Glutamatergic neuron (in vitro differentiated cells): ENCODE measurements around the gene HNMT. TPM values are rescaled to one million over a fixed set of nuclear protein-coding genes. Genes with fewer than 3 reads are reported as not detected.

Experiments used
- DNase-seq: peaks from one replicate; pipeline ENCODE4 v3.0.0; 2022
- H3K27ac Mint-ChIP-seq: one replicate; pipeline ENCODE4 v1.8.0; 2020; ENCODE audit warnings: mild to moderate bottlenecking, mixed read lengths, inconsistent platforms; ENCODE audit not compliant: unreplicated experiment
- H3K27me3 Mint-ChIP-seq: one replicate; pipeline ENCODE4 v1.8.0; 2020; ENCODE audit warnings: mild to moderate bottlenecking, moderate library complexity, mixed read lengths, inconsistent platforms; ENCODE audit not compliant: unreplicated experiment
- H3K36me3 Mint-ChIP-seq: one replicate; pipeline ENCODE4 v1.8.0; 2020; ENCODE audit warnings: mild to moderate bottlenecking, mixed read lengths, inconsistent platforms; ENCODE audit not compliant: unreplicated experiment
- H3K4me1 Mint-ChIP-seq: one replicate; pipeline ENCODE4 v1.8.0; 2020; ENCODE audit warnings: mild to moderate bottlenecking, low read depth, mixed read lengths, inconsistent platforms; ENCODE audit not compliant: unreplicated experiment
- H3K4me3 Mint-ChIP-seq: one replicate; pipeline ENCODE4 v1.8.0; 2020; ENCODE audit warnings: mild to moderate bottlenecking, mixed read lengths, inconsistent platforms; ENCODE audit not compliant: unreplicated experiment
- H3K9me3 Mint-ChIP-seq: one replicate; pipeline ENCODE4 v1.8.0; 2020; ENCODE audit warnings: mild to moderate bottlenecking, moderate library complexity, mixed read lengths, inconsistent platforms; ENCODE audit not compliant: unreplicated experiment
- CTCF ChIP-seq: fragments of 200-600 bp; sonication (generic); IDR thresholded peaks from one replicate; pipeline ENCODE4 v1.5.0; 2021; ENCODE audit not compliant: partially characterized antibody, unreplicated experiment
- total RNA-seq: library from RNA; stranded (reverse); fragmentation: NEBNext Ultra II Directional; extraction: Animal tissue kit (Norgen Biotek cat#: 25700); gene quantifications from one replicate; pipeline ENCODE4 v1.2.1, GENCODE V29; 2021; ENCODE audit not compliant: unreplicated experiment

HNMT gene
- total RNA-seq, 1 donor from 2014 or later: not detected

GRCh38 chr2:138029276-138029675 is 65.0 kb downstream of the HNMT start:
- Mint-ChIP-seq H3K4me3 (no peak overlapping the region), H3K4me1 (peaks cover 1% of the 10 kb centered on the region), H3K27me3 (no peaks in the 10 kb centered on the region), H3K9me3 (no peaks in the 10 kb centered on the region), H3K27ac (no peak overlapping the region), H3K36me3 (no peaks in the 10 kb centered on the region)
- TF ChIP-seq CTCF: no peak
- no peak for DNase-seq

GRCh38 chr2:138030459-138030858 is 66.2 kb downstream of the HNMT start:
- H3K36me3 Mint-ChIP-seq: no peaks in the 10 kb centered on the region
- no peak overlapping the region for H3K4me3 Mint-ChIP-seq
- no peaks in the 10 kb centered on the region for H3K27me3 Mint-ChIP-seq
- peaks cover 1% of the 10 kb centered on the region for H3K4me1 Mint-ChIP-seq
- no peak for DNase-seq
- no peak for TF ChIP-seq CTCF
- H3K27ac Mint-ChIP-seq: no peak overlapping the region
- H3K9me3 Mint-ChIP-seq: no peaks in the 10 kb centered on the region

- DNase-seq: no peak
- Mint-ChIP-seq H3K27me3 (no peaks in the 10 kb centered on the region), H3K4me3 (no peak overlapping the region), H3K9me3 (no peaks in the 10 kb centered on the region), H3K36me3 (no peaks in the 10 kb centered on the region), H3K4me1 (peaks cover 1% of the 10 kb centered on the region), H3K27ac (no peak overlapping the region)
- TF ChIP-seq CTCF: no peak
These were observed 68.1 kb downstream of the HNMT start for GRCh38 chr2:138032334-138032733.

GRCh38 chr2:138034536-138034935 is 70.3 kb downstream of the HNMT start:
- no peaks in the 10 kb centered on the region for H3K36me3 Mint-ChIP-seq
- DNase-seq: no peak
- TF ChIP-seq CTCF: no peak
- H3K27me3 Mint-ChIP-seq: no peaks in the 10 kb centered on the region
- no peak overlapping the region for H3K4me3 Mint-ChIP-seq
- H3K4me1 Mint-ChIP-seq: peaks cover 3% of the 10 kb centered on the region
- peaks cover 2% of the 10 kb centered on the region for H3K9me3 Mint-ChIP-seq
- no peak overlapping the region for H3K27ac Mint-ChIP-seq

- Mint-ChIP-seq H3K27me3 (no peaks in the 10 kb centered on the region), H3K27ac (no peak overlapping the region), H3K36me3 (no peaks in the 10 kb centered on the region), H3K9me3 (peaks cover 2% of the 10 kb centered on the region), H3K4me1 (peaks cover 14% of the 10 kb centered on the region), H3K4me3 (no peak overlapping the region)
- DNase-seq: no peak
- TF ChIP-seq CTCF: no peak
These were observed 71.4 kb downstream of the HNMT start for GRCh38 chr2:138035608-138036217.
